ENCODE results near the gene TBX3.

Gene TBX3

DNA sequence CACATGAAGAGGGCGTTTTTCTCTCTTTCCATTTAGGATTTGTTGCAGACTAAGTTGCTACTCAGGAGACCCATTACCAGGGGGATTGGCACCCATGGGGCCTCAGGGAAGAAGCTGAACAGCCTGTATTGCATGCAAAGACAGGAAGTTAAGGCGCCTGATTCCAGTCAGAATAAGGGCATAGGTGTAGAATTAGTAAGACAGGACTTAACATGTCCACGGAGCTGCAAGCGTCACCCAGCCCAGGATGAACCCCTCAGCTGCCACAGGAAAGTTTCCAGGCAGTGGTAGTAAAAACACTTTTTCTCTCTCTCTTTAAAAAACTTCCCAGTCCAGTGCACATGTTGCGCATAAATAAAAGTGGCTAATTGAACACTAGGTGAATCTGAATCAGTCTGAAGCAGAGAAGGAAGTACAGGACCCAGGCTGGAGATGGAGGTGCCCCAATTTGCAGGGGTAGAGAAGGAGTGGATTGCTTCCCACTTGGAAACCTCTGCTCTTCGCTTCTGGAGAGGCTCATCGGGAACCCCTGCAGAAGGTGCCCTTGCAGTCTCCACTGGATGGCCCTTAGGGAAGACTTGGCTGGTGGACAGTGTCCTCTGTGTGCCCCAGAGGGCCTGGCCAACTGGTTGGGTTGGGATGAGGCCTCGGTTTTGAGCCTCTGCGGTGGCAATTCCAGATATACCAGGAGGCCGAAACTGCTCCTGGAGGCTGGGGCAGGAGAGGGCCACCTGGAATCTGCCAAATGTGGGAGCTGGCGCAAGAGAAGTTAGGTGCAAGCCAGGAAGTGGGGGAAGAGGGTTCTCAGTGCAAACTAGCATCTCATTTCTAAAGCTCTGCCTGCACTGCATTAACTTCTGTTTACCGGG is 10.7 kb upstream of the TBX3 start:
- Histone ChIP-seq H3K36me3 (ENCODE audit: insufficient read depth, low read length) (no peaks in the 10 kb centered on the region), H3K27ac (ENCODE audit: low read length) (no peak overlapping the region), H3K27me3 (ENCODE audit: insufficient read depth, low read length, poor library complexity) (peaks cover 16% of the 10 kb centered on the region), H3K9me3 (ENCODE audit: insufficient read depth, low read length, severe bottlenecking) (no peaks in the 10 kb centered on the region), H4K20me1 (ENCODE audit: insufficient read depth, low read length) (no peaks in the 10 kb centered on the region), H2AFZ (ENCODE audit: low read depth, low read length) (no peak overlapping the region), H3K9ac (ENCODE audit: low read depth, low read length) (no peak overlapping the region), H3K4me2 (ENCODE audit: insufficient read depth, low read length) (no peak overlapping the region), H3K4me3 (ENCODE audit: low read depth in 1 of 2, low read length in 2 of 2) (no peak overlapping the region), H3K4me1 (ENCODE audit: insufficient read depth, low read length) (no peaks in the 10 kb centered on the region), H3K79me2 (ENCODE audit: insufficient read depth, low read length) (no peaks in the 10 kb centered on the region)
- no peak for TF ChIP-seq EZH2 (IDR thresholded peaks at IDR 0.05; ENCODE audit: borderline replicate concordance, low read depth, low read length, severe bottlenecking)
- TF ChIP-seq, protein P1, sequence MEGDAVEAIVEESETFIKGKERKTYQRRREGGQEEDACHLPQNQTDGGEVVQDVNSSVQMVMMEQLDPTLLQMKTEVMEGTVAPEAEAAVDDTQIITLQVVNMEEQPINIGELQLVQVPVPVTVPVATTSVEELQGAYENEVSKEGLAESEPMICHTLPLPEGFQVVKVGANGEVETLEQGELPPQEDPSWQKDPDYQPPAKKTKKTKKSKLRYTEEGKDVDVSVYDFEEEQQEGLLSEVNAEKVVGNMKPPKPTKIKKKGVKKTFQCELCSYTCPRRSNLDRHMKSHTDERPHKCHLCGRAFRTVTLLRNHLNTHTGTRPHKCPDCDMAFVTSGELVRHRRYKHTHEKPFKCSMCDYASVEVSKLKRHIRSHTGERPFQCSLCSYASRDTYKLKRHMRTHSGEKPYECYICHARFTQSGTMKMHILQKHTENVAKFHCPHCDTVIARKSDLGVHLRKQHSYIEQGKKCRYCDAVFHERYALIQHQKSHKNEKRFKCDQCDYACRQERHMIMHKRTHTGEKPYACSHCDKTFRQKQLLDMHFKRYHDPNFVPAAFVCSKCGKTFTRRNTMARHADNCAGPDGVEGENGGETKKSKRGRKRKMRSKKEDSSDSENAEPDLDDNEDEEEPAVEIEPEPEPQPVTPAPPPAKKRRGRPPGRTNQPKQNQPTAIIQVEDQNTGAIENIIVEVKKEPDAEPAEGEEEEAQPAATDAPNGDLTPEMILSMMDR (IDR thresholded peaks at IDR 0.05; ENCODE audit: borderline replicate concordance, extremely low read depth, low read length, poor library complexity, severe bottlenecking), result no peak
- ATAC-seq (ENCODE audit: insufficient read depth, low read depth) (no peak), DNase-seq (no peak)

DNA sequence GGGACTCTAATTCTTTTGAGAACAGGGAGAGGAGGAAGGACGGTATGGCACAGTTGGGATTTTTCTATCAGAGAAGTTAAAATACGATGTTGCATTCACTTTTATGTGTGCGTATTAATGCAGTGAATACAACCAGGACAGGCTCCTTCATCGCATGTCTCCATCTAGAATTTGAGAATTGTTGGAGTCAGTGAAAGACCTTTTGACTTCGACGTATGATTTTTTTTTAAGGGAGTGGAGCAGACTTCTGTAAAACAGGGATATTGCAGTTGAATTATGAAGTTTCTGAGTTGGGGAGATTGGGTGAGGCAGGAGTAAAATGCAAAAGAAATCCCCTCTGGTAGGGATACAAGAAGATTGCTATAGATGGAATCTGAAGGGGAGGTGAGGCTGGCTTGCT is 9.6 kb upstream of the TBX3 start:
- Histone ChIP-seq H3K4me1 (ENCODE audit: insufficient read depth, low read length) (no peaks in the 10 kb centered on the region), H3K4me3 (ENCODE audit: low read depth in 1 of 2, low read length in 2 of 2) (no peak overlapping the region), H3K9ac (ENCODE audit: low read depth, low read length) (no peak overlapping the region), H2AFZ (ENCODE audit: low read depth, low read length) (no peak overlapping the region), H3K27me3 (ENCODE audit: insufficient read depth, low read length, poor library complexity) (peaks cover 23% of the 10 kb centered on the region), H3K9me3 (ENCODE audit: insufficient read depth, low read length, severe bottlenecking) (no peaks in the 10 kb centered on the region), H3K79me2 (ENCODE audit: insufficient read depth, low read length) (no peaks in the 10 kb centered on the region), H3K36me3 (ENCODE audit: insufficient read depth, low read length) (no peaks in the 10 kb centered on the region), H3K27ac (ENCODE audit: low read length) (no peak overlapping the region), H3K4me2 (ENCODE audit: insufficient read depth, low read length) (no peak overlapping the region), H4K20me1 (ENCODE audit: insufficient read depth, low read length) (no peaks in the 10 kb centered on the region)
- no peak for DNase-seq
- ATAC-seq (ENCODE audit: insufficient read depth, low read depth), result no peak
- TF ChIP-seq EZH2 (IDR thresholded peaks at IDR 0.05; ENCODE audit: borderline replicate concordance, low read depth, low read length, severe bottlenecking), result no peak
- TF ChIP-seq, protein P1 (IDR thresholded peaks at IDR 0.05; ENCODE audit: borderline replicate concordance, extremely low read depth, low read length, poor library complexity, severe bottlenecking), result no peak

DNA sequence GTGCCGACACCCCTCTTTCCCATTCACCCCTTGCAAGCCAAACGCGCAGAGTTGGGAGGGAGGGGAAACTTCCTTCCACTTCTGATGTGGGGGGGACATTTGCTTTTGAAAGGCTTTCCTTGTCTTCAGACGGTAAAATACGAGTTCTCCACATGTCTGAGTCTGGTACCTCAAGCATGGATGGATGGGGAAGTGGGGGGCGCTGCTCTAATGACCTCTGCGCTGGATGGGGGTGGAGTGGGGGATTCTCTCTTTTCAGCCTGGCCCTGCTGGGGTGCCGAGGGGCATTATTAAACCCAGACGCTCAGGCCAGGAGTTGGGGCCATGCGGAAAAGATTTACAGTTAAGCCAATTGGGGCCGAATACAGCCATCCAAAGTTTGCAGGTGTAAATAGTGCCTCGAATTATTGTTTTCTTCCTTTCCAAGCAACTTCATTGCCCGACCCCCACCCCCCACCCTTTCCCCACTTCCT is 9.1 kb upstream of the TBX3 start:
- Histone ChIP-seq H3K27ac (ENCODE audit: low read length) (no peak overlapping the region), H4K20me1 (ENCODE audit: insufficient read depth, low read length) (no peaks in the 10 kb centered on the region), H2AFZ (ENCODE audit: low read depth, low read length) (no peak overlapping the region), H3K27me3 (ENCODE audit: insufficient read depth, low read length, poor library complexity) (peaks cover 28% of the 10 kb centered on the region), H3K9me3 (ENCODE audit: insufficient read depth, low read length, severe bottlenecking) (no peaks in the 10 kb centered on the region), H3K4me2 (ENCODE audit: insufficient read depth, low read length) (no peak overlapping the region), H3K79me2 (ENCODE audit: insufficient read depth, low read length) (no peaks in the 10 kb centered on the region), H3K36me3 (ENCODE audit: insufficient read depth, low read length) (no peaks in the 10 kb centered on the region), H3K4me1 (ENCODE audit: insufficient read depth, low read length) (no peaks in the 10 kb centered on the region), H3K4me3 (ENCODE audit: low read depth in 1 of 2, low read length in 2 of 2) (no peak overlapping the region), H3K9ac (ENCODE audit: low read depth, low read length) (no peak overlapping the region)
- DNase-seq, result no peak
- TF ChIP-seq, protein P1 (IDR thresholded peaks at IDR 0.05; ENCODE audit: borderline replicate concordance, extremely low read depth, low read length, poor library complexity, severe bottlenecking), result no peak
- TF ChIP-seq EZH2 (IDR thresholded peaks at IDR 0.05; ENCODE audit: borderline replicate concordance, low read depth, low read length, severe bottlenecking), result no peak
- no peak for ATAC-seq (ENCODE audit: insufficient read depth, low read depth)
